Neutrophil (primary cell): Measurements from ENCODE around the gene LRRC45.

Source experiments
- H3K27ac ChIP-seq: fragments of 200-600 bp; sonication (generic); 2 replicates; pipeline ENCODE4 v1.5.1; 2016; ENCODE audit warnings: mild to moderate bottlenecking, moderate library complexity
- H3K27me3 ChIP-seq: fragments of 200-600 bp; sonication (generic); 2 replicates; pipeline ENCODE4 v1.6.0; 2016; ENCODE audit warnings: mild to moderate bottlenecking
- H3K36me3 ChIP-seq: fragments of 200-600 bp; sonication (generic); 2 replicates; pipeline ENCODE4 v1.5.1; 2017
- H3K4me1 ChIP-seq, 2 experiments: fragments of 200-600 bp in 1 of 2; sonication (generic) in 1 of 2; 1 replicate in 1 of 2; 2 replicates in 1 of 2; pipeline versions ENCODE4 v1.5.1 to v1.6.1; 2013 to 2016; ENCODE audit warnings: low read depth in 1 of 2, low read length in 1 of 2, mild to moderate bottlenecking in 1 of 2, moderate library complexity in 1 of 2; ENCODE audit not compliant: control insufficient read depth in 1 of 2, insufficient read depth in 1 of 2
- H3K4me3 ChIP-seq, 2 experiments: fragments of 200-600 bp in 1 of 2; sonication (generic) in 1 of 2; 1 replicate in 1 of 2; 2 replicates in 1 of 2; pipeline ENCODE4 v1.5.1; 2013 to 2016; ENCODE audit warnings: low read depth in 1 of 2, low read length in 1 of 2, mild to moderate bottlenecking in 1 of 2, moderate library complexity in 1 of 2
- H3K9me3 ChIP-seq: fragments of 200-600 bp; sonication (generic); 2 replicates; pipeline ENCODE4 v1.5.1; 2016
- TF ChIP-seq, protein P1 (sequence below): fragments of 200-600 bp; sonication (generic); IDR thresholded peaks from 2 replicates; pipeline ENCODE4 v1.5.1; 2016; ENCODE audit warnings: antibody characterized with exemption

LRRC45 gene

DNA sequence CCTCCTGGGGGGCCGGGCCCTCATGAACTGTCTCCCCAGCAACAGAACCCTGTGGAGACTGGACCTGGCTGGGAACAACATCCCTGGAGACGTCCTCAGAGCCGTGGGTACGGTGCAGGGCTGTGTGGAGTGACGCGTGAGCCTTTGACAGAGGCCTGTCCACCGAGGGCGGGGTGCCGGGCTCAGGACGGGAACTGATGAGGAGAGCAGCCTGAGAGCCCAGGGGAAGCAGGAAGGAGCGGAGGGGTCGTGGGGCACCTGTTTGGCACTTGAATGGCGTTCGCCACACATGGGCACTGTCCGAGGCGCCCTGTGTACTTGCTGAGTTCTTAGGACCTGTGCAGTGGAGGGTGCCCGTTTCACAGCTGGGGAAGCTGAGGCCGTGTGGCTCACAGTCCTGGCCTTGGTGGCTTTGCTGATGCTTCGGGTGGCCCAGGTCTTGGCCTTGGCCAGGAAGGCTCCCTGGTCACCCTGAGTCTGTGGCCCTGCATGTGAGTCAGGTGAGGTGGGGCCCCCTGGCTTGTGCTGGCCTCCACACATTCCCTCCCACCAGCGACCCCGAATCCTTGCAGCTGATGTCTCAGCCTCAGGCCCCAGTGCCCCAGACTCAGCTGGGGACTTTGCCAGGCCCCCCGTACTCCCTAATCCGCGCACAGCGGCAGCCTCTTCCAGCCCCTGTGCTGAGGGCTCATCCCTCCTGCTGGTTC is 2.4 kb downstream of the LRRC45 start:
- H3K4me1 ChIP-seq, result peaks cover 34 to 37% of the 10 kb centered on the region in 2 experiments
- TF ChIP-seq, protein P1, sequence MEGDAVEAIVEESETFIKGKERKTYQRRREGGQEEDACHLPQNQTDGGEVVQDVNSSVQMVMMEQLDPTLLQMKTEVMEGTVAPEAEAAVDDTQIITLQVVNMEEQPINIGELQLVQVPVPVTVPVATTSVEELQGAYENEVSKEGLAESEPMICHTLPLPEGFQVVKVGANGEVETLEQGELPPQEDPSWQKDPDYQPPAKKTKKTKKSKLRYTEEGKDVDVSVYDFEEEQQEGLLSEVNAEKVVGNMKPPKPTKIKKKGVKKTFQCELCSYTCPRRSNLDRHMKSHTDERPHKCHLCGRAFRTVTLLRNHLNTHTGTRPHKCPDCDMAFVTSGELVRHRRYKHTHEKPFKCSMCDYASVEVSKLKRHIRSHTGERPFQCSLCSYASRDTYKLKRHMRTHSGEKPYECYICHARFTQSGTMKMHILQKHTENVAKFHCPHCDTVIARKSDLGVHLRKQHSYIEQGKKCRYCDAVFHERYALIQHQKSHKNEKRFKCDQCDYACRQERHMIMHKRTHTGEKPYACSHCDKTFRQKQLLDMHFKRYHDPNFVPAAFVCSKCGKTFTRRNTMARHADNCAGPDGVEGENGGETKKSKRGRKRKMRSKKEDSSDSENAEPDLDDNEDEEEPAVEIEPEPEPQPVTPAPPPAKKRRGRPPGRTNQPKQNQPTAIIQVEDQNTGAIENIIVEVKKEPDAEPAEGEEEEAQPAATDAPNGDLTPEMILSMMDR, result no peak
- H3K27me3 ChIP-seq, result peaks cover 4% of the 10 kb centered on the region
- no peaks in the 10 kb centered on the region for H3K36me3 ChIP-seq
- no peak overlapping the region for H3K4me3 ChIP-seq
- H3K27ac ChIP-seq, result no peak overlapping the region
- H3K9me3 ChIP-seq, result no peaks in the 10 kb centered on the region

DNA sequence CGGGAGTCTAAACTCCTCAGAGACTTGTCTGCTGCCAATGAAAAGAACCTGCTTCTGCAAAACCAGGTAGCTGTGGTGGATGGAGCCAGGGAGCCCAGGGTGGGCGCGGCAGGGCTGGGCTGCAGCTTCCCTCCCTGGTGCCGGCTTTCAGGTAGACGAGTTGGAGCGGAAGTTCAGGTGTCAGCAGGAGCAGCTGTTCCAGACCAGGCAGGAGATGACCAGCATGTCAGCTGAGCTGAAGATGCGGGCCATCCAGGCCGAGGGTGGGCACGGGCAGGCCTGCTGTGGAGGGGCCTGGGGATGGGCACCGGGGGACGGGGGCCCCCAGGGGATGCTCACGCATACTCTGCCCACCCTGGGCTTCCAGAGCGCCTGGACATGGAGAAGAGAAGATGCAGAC is 5.1 kb downstream of the LRRC45 start:
- H3K4me1 ChIP-seq, result peaks cover 28 to 35% of the 10 kb centered on the region in 2 experiments
- H3K27me3 ChIP-seq, result peaks cover 24% of the 10 kb centered on the region
- no peaks in the 10 kb centered on the region for H3K9me3 ChIP-seq
- H3K4me3 ChIP-seq, result no peak overlapping the region
- H3K27ac ChIP-seq, result no peak overlapping the region
- no peaks in the 10 kb centered on the region for H3K36me3 ChIP-seq
- TF ChIP-seq, protein P1, result no peak

DNA sequence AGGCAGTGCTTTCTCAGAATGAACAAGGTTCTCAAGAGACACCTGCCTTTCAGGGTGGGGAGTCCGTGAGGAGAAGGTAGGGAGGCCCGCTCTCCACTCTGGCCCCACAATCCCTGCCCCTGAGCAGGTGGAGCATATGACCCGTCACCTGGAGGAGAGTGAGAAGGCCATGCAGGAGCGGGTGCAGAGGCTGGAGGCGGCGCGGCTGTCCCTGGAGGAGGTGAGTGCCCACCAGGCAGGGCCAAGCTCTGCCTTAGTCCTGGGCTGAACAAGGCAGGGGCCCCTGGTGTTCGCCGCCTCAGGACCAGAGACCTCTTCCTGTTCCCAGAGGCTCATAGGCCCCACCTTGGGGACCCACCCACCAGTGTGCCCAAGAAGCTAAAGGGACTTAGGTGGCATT is 5.9 kb downstream of the LRRC45 start:
- H3K27me3 ChIP-seq, result peaks cover 24% of the 10 kb centered on the region
- no peaks in the 10 kb centered on the region for H3K36me3 ChIP-seq
- peaks cover 21 to 28% of the 10 kb centered on the region in 2 experiments for H3K4me1 ChIP-seq
- no peak overlapping the region for H3K4me3 ChIP-seq
- H3K9me3 ChIP-seq, result no peaks in the 10 kb centered on the region
- H3K27ac ChIP-seq, result no peak overlapping the region
- TF ChIP-seq, protein P1, result no peak

DNA sequence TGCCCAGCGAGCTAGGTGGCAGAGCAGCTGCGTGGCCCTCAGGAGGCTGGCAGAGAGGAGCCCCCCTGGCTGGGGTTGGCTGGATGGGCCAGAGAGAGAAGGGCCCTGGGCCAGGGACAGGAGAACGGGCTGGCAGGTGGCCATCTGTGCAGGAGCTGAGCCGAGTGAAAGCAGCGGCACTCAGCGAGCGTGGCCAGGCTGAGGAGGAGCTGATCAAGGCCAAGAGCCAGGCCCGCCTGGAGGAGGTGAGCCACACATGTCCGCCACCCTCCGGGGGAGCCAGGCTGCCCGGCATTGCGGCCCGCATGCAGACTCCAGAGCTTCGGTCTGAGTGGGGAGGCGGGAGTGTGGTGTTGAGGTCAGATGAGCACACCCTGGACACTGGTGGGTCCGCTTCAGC is 6.3 kb downstream of the LRRC45 start:
- TF ChIP-seq, protein P1, result no peak
- H3K36me3 ChIP-seq, result no peaks in the 10 kb centered on the region
- H3K9me3 ChIP-seq, result no peaks in the 10 kb centered on the region
- H3K27ac ChIP-seq, result no peak overlapping the region
- H3K4me1 ChIP-seq, result peaks cover 18 to 26% of the 10 kb centered on the region in 2 experiments
- no peak overlapping the region for H3K4me3 ChIP-seq
- H3K27me3 ChIP-seq, result peaks cover 24% of the 10 kb centered on the region

DNA sequence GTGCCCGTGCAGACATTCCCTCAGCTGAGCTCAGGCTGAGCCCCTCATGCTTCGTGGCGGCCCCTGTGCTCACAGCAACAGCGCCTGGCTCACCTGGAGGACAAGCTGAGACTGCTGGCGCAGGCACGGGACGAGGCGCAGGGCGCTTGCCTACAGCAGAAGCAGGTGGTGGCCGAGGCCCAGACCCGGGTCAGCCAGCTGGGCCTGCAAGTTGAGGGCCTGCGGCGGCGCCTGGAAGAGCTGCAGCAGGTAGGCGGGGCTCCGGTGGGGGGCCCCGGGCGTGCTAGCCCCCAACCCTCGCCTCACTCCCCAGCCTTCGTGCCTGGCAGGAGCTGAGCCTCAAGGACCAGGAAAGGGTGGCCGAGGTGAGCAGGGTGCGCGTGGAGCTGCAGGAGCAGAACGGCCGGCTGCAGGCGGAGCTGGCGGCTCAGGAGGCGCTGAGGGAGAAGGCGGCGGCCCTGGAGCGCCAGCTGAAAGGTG is 6.9 kb downstream of the LRRC45 start:
- H3K27ac ChIP-seq, result no peak overlapping the region

More for the DNA sequence above, 6.9 kb downstream of the LRRC45 start:
- Histone ChIP-seq H3K27me3 (peaks cover 24% of the 10 kb centered on the region), H3K4me3 (peak overlapping the region; percentile 58 to 64), H3K9me3 (no peaks in the 10 kb centered on the region), H3K36me3 (no peaks in the 10 kb centered on the region), H3K4me1 (peaks cover 18 to 26% of the 10 kb centered on the region in 2 experiments)
- TF ChIP-seq, protein P1, result no peak
